OCI-LY1 (cell line): ENCODE data around the gene IL15.

ENCODE experiments used
- H2AFZ ChIP-seq: fragments of 200-600 bp; sonication (generic), shearing (Covaris generic); 2 replicates; pipeline ENCODE4 v1.6.0; 2014; ENCODE audit warnings: antibody characterized with exemption, mild to moderate bottlenecking, low read length
- H3F3A ChIP-seq: fragments of 200-600 bp; sonication (generic), shearing (Covaris generic); 2 replicates; pipeline ENCODE4 v1.6.0; 2014; ENCODE audit warnings: mild to moderate bottlenecking, antibody characterized with exemption, low read length, moderate library complexity; ENCODE audit not compliant: insufficient read depth
- H3K27ac ChIP-seq: fragments of 200-600 bp; sonication (generic); 2 replicates; pipeline ENCODE4 v1.5.1; 2014; ENCODE audit warnings: low read length, mixed run types, mild to moderate bottlenecking, low read depth; ENCODE audit not compliant: poor library complexity, severe bottlenecking
- H3K27me3 ChIP-seq: fragments of 200-600 bp; sonication (generic); 2 replicates; pipeline ENCODE4 v1.6.0; 2014; ENCODE audit warnings: antibody characterized with exemption, mild to moderate bottlenecking, low read length, moderate library complexity; ENCODE audit not compliant: insufficient read depth
- H3K36me3 ChIP-seq: fragments of 200-600 bp; sonication (generic); 2 replicates; pipeline ENCODE4 v1.6.1; 2014; ENCODE audit warnings: mild to moderate bottlenecking, antibody characterized with exemption, low read length, moderate library complexity, mixed read lengths; ENCODE audit not compliant: insufficient read depth
- H3K4me1 ChIP-seq: fragments of 200-600 bp; sonication (generic); 2 replicates; pipeline ENCODE4 v1.5.1; 2014; ENCODE audit warnings: mild to moderate bottlenecking, low read length, moderate library complexity; ENCODE audit not compliant: insufficient read depth, severe bottlenecking
- H3K4me2 ChIP-seq: fragments of 200-600 bp; sonication (generic), shearing (Covaris generic); 2 replicates; pipeline ENCODE4 v1.6.1; 2014; ENCODE audit warnings: low read length
- H3K4me3 ChIP-seq: fragments of 200-600 bp; sonication (generic); 2 replicates; pipeline ENCODE4 v1.5.1; 2014; ENCODE audit warnings: low read length, low read depth, mild to moderate bottlenecking, mixed read lengths; ENCODE audit not compliant: poor library complexity, severe bottlenecking
- H3K79me2 ChIP-seq: fragments of 200-600 bp; shearing (Covaris generic); 2 replicates; pipeline ENCODE4 v1.6.1; 2016; ENCODE audit warnings: mixed run types, low read length, mixed read lengths; ENCODE audit not compliant: insufficient read depth
- H3K9ac ChIP-seq: fragments of 200-600 bp; sonication (generic), shearing (Covaris generic); 2 replicates; pipeline ENCODE4 v1.6.1; 2014; ENCODE audit warnings: mild to moderate bottlenecking, low read length, mixed read lengths
- H3K9me2 ChIP-seq: fragments of 200-600 bp; sonication (generic), shearing (Covaris generic); 2 replicates; pipeline ENCODE4 v1.6.1; 2014; ENCODE audit warnings: low read depth, mild to moderate bottlenecking, low read length, mixed read lengths
- H3K9me3 ChIP-seq: fragments of 200-600 bp; shearing (Covaris generic); 2 replicates; pipeline ENCODE4 v1.6.1; 2014; ENCODE audit warnings: low read length, mixed read lengths
- H4K20me1 ChIP-seq: fragments of 200-600 bp; sonication (generic), shearing (Covaris generic); 2 replicates; pipeline ENCODE4 v1.6.0; 2016; ENCODE audit warnings: mild to moderate bottlenecking, low read length; ENCODE audit not compliant: insufficient read depth
- EZH2 ChIP-seq: fragments of 200-600 bp; sonication (generic), shearing (Covaris generic); IDR thresholded peaks from 2 replicates; pipeline ENCODE4 v1.8.0; 2017; ENCODE audit warnings: borderline replicate concordance, mixed run types, mild to moderate bottlenecking, antibody characterized with exemption, low read length, moderate library complexity, mixed read lengths
- TF ChIP-seq, protein P1 (sequence below): fragments of 200-600 bp; sonication (generic), shearing (Covaris generic); IDR thresholded peaks from 2 replicates; pipeline ENCODE4 v1.5.1; 2017; ENCODE audit warnings: mild to moderate bottlenecking, antibody characterized with exemption, low read length, moderate library complexity, mixed read lengths

IL15 gene

DNA sequence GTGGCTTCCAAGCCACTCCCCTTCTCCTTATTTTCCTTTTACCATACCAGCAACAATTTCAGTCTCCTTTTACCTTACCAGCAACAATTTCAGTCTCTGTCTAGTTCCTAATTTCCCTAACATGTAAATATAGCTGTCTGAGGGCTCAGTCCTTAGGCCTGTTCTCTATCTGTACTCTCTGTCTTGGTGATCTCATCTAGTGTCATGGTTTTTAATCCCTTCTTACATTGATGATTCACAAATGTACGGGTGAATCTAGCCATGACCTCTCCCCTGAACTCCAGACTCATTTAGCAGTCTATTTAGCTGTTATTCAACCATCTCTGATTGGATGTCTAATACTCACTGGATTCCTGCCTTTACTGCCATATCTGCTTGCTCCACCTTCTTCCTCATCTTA lies 7.2 kb downstream of the IL15 start:
- Histone ChIP-seq H3K36me3 (no peaks in the 10 kb centered on the region), H4K20me1 (no peaks in the 10 kb centered on the region), H3K9me2 (no peaks in the 10 kb centered on the region), H3K79me2 (no peaks in the 10 kb centered on the region), H3K9ac (no peak overlapping the region), H3K4me3 (no peak overlapping the region), H3K27ac (no peak overlapping the region), H3K27me3 (no peaks in the 10 kb centered on the region), H3K4me2 (no peak overlapping the region), H3K9me3 (no peaks in the 10 kb centered on the region), H3F3A (no peaks in the 10 kb centered on the region), H2AFZ (no peak overlapping the region), H3K4me1 (no peaks in the 10 kb centered on the region)
- TF ChIP-seq, protein P1, sequence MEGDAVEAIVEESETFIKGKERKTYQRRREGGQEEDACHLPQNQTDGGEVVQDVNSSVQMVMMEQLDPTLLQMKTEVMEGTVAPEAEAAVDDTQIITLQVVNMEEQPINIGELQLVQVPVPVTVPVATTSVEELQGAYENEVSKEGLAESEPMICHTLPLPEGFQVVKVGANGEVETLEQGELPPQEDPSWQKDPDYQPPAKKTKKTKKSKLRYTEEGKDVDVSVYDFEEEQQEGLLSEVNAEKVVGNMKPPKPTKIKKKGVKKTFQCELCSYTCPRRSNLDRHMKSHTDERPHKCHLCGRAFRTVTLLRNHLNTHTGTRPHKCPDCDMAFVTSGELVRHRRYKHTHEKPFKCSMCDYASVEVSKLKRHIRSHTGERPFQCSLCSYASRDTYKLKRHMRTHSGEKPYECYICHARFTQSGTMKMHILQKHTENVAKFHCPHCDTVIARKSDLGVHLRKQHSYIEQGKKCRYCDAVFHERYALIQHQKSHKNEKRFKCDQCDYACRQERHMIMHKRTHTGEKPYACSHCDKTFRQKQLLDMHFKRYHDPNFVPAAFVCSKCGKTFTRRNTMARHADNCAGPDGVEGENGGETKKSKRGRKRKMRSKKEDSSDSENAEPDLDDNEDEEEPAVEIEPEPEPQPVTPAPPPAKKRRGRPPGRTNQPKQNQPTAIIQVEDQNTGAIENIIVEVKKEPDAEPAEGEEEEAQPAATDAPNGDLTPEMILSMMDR, result no peak
- no peak for TF ChIP-seq EZH2

DNA sequence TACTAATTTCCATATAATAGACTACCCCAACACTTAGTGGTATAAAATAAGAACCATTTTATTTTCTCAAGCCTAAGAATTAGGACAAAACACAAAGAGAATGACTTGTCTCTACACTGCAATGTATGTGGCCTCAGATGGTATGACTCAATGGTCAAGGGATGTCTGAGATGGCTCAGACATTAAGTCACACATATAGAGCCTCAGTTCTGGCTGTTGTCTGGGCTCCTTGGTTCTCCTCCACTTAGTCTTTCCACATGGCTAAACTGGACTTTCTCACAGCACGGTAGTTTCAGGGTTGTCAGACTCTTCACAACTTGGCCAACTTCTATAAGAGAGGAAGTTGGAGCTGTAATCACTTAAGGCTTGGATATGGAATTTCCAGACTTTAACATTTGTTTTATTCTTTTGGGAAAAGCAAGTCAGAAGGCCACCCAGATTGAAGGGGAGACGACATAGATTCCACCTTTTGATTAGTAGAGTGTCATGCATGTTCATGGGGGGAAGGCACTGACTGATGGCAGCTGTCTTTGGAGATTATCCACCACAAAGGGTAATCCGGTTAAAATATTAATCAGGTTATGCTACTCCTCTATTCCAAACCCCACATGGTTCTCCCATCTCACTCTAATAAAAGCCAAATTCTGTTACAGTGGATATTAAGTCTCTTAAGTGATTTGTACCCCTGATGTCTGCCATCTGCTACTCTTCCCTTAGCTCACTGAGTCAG lies 9.4 kb downstream of the IL15 start:
- Histone ChIP-seq H3K36me3 (no peaks in the 10 kb centered on the region), H3K79me2 (no peaks in the 10 kb centered on the region), H3K4me1 (no peaks in the 10 kb centered on the region), H4K20me1 (no peaks in the 10 kb centered on the region), H3K9ac (no peak overlapping the region), H3K27me3 (no peaks in the 10 kb centered on the region), H3F3A (no peaks in the 10 kb centered on the region), H3K4me2 (no peak overlapping the region), H3K9me3 (no peaks in the 10 kb centered on the region), H3K27ac (no peak overlapping the region), H2AFZ (no peak overlapping the region), H3K4me3 (no peak overlapping the region), H3K9me2 (no peaks in the 10 kb centered on the region)
- TF ChIP-seq, protein P1, result no peak
- TF ChIP-seq EZH2, result no peak

DNA sequence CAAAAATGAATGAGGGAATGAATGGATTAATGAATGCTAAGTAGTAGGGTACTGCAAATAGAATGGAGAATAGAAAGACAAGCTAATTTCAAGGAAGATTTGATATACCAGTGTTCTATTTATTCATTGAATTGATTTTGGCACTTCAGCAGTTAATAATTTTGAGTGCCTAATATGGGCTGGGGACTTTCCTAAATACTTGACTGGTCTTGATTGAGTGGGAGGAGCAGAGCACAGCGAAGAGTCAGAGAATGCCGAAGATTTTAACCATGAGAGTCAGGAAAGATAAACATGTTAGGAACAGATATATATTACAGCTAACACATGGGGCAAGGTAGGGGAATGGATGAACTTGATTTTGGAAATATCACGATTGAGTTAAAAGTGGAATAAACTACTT lies 10.6 kb downstream of the IL15 start:
- H3K79me2 ChIP-seq, result no peaks in the 10 kb centered on the region
- H3K4me2 ChIP-seq, result no peak overlapping the region
- H2AFZ ChIP-seq, result no peak overlapping the region
- no peak overlapping the region for H3K9ac ChIP-seq
- no peaks in the 10 kb centered on the region for H3F3A ChIP-seq
- no peaks in the 10 kb centered on the region for H4K20me1 ChIP-seq
- no peaks in the 10 kb centered on the region for H3K36me3 ChIP-seq
- H3K9me3 ChIP-seq, result no peaks in the 10 kb centered on the region
- H3K4me3 ChIP-seq, result no peak overlapping the region
- no peaks in the 10 kb centered on the region for H3K9me2 ChIP-seq
- no peak overlapping the region for H3K27ac ChIP-seq
- H3K27me3 ChIP-seq, result no peaks in the 10 kb centered on the region
- H3K4me1 ChIP-seq, result no peaks in the 10 kb centered on the region
- TF ChIP-seq, protein P1, result no peak
- TF ChIP-seq EZH2, result no peak
